DOHH2 (cell line): ENCODE measurements around the gene E2F4.

Source experiments
- H3F3A ChIP-seq: fragments of 200-600 bp; sonication (generic), shearing (Covaris generic); 2 replicates; pipeline ENCODE4 v1.6.0; 2016; ENCODE audit warnings: antibody characterized with exemption, mild to moderate bottlenecking; ENCODE audit not compliant: control insufficient read depth, insufficient read depth
- H3K27ac ChIP-seq: fragments of 200-600 bp; sonication (generic); 2 replicates; pipeline ENCODE4 v1.5.1; 2014; ENCODE audit warnings: low read depth, mild to moderate bottlenecking, low read length, moderate library complexity
- H3K27me3 ChIP-seq: fragments of 200-600 bp; sonication (generic); 2 replicates; pipeline ENCODE4 v1.6.1; 2014; ENCODE audit warnings: mild to moderate bottlenecking, low read length, mixed read lengths; ENCODE audit not compliant: control insufficient read depth
- H3K36me3 ChIP-seq: fragments of 200-600 bp; sonication (generic); 2 replicates; pipeline ENCODE4 v1.6.1; 2014; ENCODE audit warnings: mild to moderate bottlenecking, low read length, moderate library complexity, mixed read lengths; ENCODE audit not compliant: control insufficient read depth
- H3K4me1 ChIP-seq: fragments of 200-600 bp; sonication (generic); 2 replicates; pipeline ENCODE4 v1.6.1; 2014; ENCODE audit warnings: mild to moderate bottlenecking, low read length, mixed read lengths; ENCODE audit not compliant: control insufficient read depth
- H3K4me2 ChIP-seq: fragments of 200-600 bp; sonication (generic); 2 replicates; pipeline ENCODE4 v1.6.0; 2014; ENCODE audit warnings: mild to moderate bottlenecking, low read length, moderate library complexity
- H3K4me3 ChIP-seq: fragments of 200-600 bp; sonication (generic); 2 replicates; pipeline ENCODE4 v1.5.1; 2014; ENCODE audit warnings: mild to moderate bottlenecking, low read length, mixed read lengths
- H3K79me2 ChIP-seq: fragments of 200-600 bp; sonication (generic); 2 replicates; pipeline ENCODE4 v1.6.1; 2014; ENCODE audit warnings: mild to moderate bottlenecking, low read length, mixed read lengths; ENCODE audit not compliant: control insufficient read depth
- H3K9me2 ChIP-seq: fragments of 200-600 bp; sonication (generic); replicated peaks from 2 replicates; pipeline ENCODE4 v1.6.1; 2014; ENCODE audit warnings: mild to moderate bottlenecking, low read length, mixed read lengths; ENCODE audit not compliant: control insufficient read depth
- H3K9me3 ChIP-seq: fragments of 200-600 bp; sonication (generic); 2 replicates; pipeline ENCODE4 v1.6.1; 2014; ENCODE audit warnings: antibody characterized with exemption, low read length, mixed read lengths; ENCODE audit not compliant: control insufficient read depth, insufficient read depth
- H4K20me1 ChIP-seq: fragments of 200-600 bp; sonication (generic); 2 replicates; pipeline ENCODE4 v1.6.0; 2014; ENCODE audit warnings: low read depth, mild to moderate bottlenecking, antibody characterized with exemption, low read length, moderate library complexity; ENCODE audit not compliant: control insufficient read depth, insufficient read depth
- CTCF ChIP-seq: fragments of 200-600 bp; sonication (generic); IDR thresholded peaks from one replicate; pipeline ENCODE4 v1.5.1; 2014; ENCODE audit warnings: antibody characterized with exemption, mild to moderate bottlenecking, low read depth, low read length; ENCODE audit not compliant: poor library complexity, severe bottlenecking
- EZH2phosphoT487 ChIP-seq: fragments of 200-600 bp; sonication (generic); IDR thresholded peaks from 2 replicates; pipeline ENCODE4 v1.6.1; 2017; ENCODE audit warnings: borderline replicate concordance, mild to moderate bottlenecking, antibody characterized with exemption, low read length, moderate library complexity, mixed read lengths

Gene E2F4

GRCh38 chr16:67194260-67194659 is 2.3 kb downstream of the E2F4 start:
- no peak overlapping the region for H3K4me2 ChIP-seq
- H3K27ac ChIP-seq: no peak overlapping the region
- no peak overlapping the region for H3K4me3 ChIP-seq
- peaks cover 15% of the 10 kb centered on the region for H3K4me1 ChIP-seq
- TF ChIP-seq CTCF (no peak), EZH2phosphoT487 (no peak)
- H3K27me3 ChIP-seq: no peaks in the 10 kb centered on the region
- peaks cover 38% of the 10 kb centered on the region for H3K79me2 ChIP-seq
- no peaks in the 10 kb centered on the region for H3K9me2 ChIP-seq
- H3K9me3 ChIP-seq: no peaks in the 10 kb centered on the region
- peaks cover 70% of the 10 kb centered on the region for H3K36me3 ChIP-seq
- H3F3A ChIP-seq: no peaks in the 10 kb centered on the region
- peaks cover 3% of the 10 kb centered on the region for H4K20me1 ChIP-seq

GRCh38 chr16:67195676-67196075 is 3.7 kb downstream of the E2F4 start:
- H4K20me1 ChIP-seq: peaks cover 3% of the 10 kb centered on the region

GRCh38 chr16:67196881-67197280 is 4.9 kb downstream of the E2F4 start:
- Histone ChIP-seq H3K4me1 (peaks cover 9% of the 10 kb centered on the region), H3K9me3 (no peaks in the 10 kb centered on the region), H3K79me2 (peaks cover 35% of the 10 kb centered on the region), H4K20me1 (peaks cover 3% of the 10 kb centered on the region), H3F3A (no peaks in the 10 kb centered on the region), H3K4me2 (no peak overlapping the region), H3K4me3 (no peak overlapping the region), H3K27me3 (no peaks in the 10 kb centered on the region), H3K27ac (no peak overlapping the region), H3K36me3 (peaks cover 88% of the 10 kb centered on the region), H3K9me2 (no peaks in the 10 kb centered on the region)
- TF ChIP-seq EZH2phosphoT487 (no peak), CTCF (no peak)

More at GRCh38 chr16:67195676-67196075, 3.7 kb downstream of the E2F4 start:
- Histone ChIP-seq H3K9me2 (no peaks in the 10 kb centered on the region), H3K4me3 (no peak overlapping the region), H3K27me3 (no peaks in the 10 kb centered on the region), H3K9me3 (no peaks in the 10 kb centered on the region), H3K27ac (no peak overlapping the region), H3K36me3 (peaks cover 82% of the 10 kb centered on the region), H3K4me1 (peaks cover 15% of the 10 kb centered on the region), H3K4me2 (no peak overlapping the region), H3F3A (no peaks in the 10 kb centered on the region), H3K79me2 (peaks cover 38% of the 10 kb centered on the region)
- TF ChIP-seq CTCF: no peak
- no peak for TF ChIP-seq EZH2phosphoT487

GRCh38 chr16:67197704-67198103 is 5.7 kb downstream of the E2F4 start:
- H3K9me3 ChIP-seq: no peaks in the 10 kb centered on the region
- H3K4me2 ChIP-seq: no peak overlapping the region
- peaks cover 9% of the 10 kb centered on the region for H3K4me1 ChIP-seq
- H3K9me2 ChIP-seq: no peaks in the 10 kb centered on the region
- TF ChIP-seq CTCF (no peak), EZH2phosphoT487 (no peak)
- peaks cover 3% of the 10 kb centered on the region for H4K20me1 ChIP-seq
- H3K4me3 ChIP-seq: no peak overlapping the region
- peaks cover 27% of the 10 kb centered on the region for H3K79me2 ChIP-seq
- peaks cover 90% of the 10 kb centered on the region for H3K36me3 ChIP-seq
- no peaks in the 10 kb centered on the region for H3K27me3 ChIP-seq
- H3K27ac ChIP-seq: no peak overlapping the region
- no peaks in the 10 kb centered on the region for H3F3A ChIP-seq
